HepG2 (cell line): ENCODE results near the gene CERS6. TPM values are rescaled to one million over a fixed set of nuclear protein-coding genes. Genes with fewer than 3 reads are reported as not detected.

ENCODE experiments used
- ATAC-seq: fragments of 200-7000 bp; cut with Tn5 transposase; 3 replicates; pipeline ENCODE4 v1.9.1; 2020; ENCODE audit warnings: mild to moderate bottlenecking, moderate library complexity
- BruUV-seq: library from RNA; stranded (reverse); fragments of 400-500 nt; replicated peaks from 2 replicates; lab custom pipeline; 2021; lab: Mats Ljungman, UMichigan
- CTCF ChIA-PET: fragments of 300-600 bp; formaldehyde crosslinking; extraction: SDS; loops from one replicate; lab custom pipeline; 2021; ENCODE audit warnings: low total read pairs, inconsistent platforms, low intra/inter-chr PET ratio; lab: Yijun Ruan, JAX
- POLR2A ChIA-PET: fragments of 350-600 bp; sonication (Branson Sonifier 250); formaldehyde crosslinking; loops from one replicate; lab custom pipeline; 2020; ENCODE audit warnings: antibody characterized with exemption, inconsistent platforms; lab: Yijun Ruan, JAX
- DNase-seq: peaks from one replicate; pipeline ENCODE4 v3.0.0-alpha.2; 2015; ENCODE audit warnings: low spot score
- FAIRE-seq: peaks from 3 replicates; lab custom pipeline; 2011; peaks lifted over from hg19 to GRCh38; lab: Jason Lieb, UNC
- H2AFZ ChIP-seq: one replicate; pipeline ENCODE4 v1.6.1; 2011; ENCODE audit warnings: low read length, inconsistent platforms
- H3K27ac ChIP-seq: fragments of 300-600 bp; 3 replicates; pipeline ENCODE4 v1.8.0; 2011; ENCODE audit warnings: mixed run types, mild to moderate bottlenecking, mixed read lengths, low read length, inconsistent platforms; ENCODE audit not compliant: insufficient read depth; ENCODE audit errors: extremely low read length
- H3K27me3 ChIP-seq, 2 experiments: fragments of 200-600 bp in 1 of 2; 2 replicates in 1 of 2; 3 replicates in 1 of 2; pipeline versions ENCODE4 v1.6.0 to v1.8.0; 2011; ENCODE audit warnings: low read length in 2 of 2, mild to moderate bottlenecking in 2 of 2, moderate library complexity in 2 of 2, inconsistent platforms in 1 of 2; ENCODE audit not compliant: insufficient read depth in 2 of 2, control insufficient read depth in 1 of 2
- H3K36me3 ChIP-seq, 2 experiments: fragments of 200-600 bp in 1 of 2; replicated peaks in 1 of 2; 2 replicates in 1 of 2; 3 replicates in 1 of 2; pipeline versions ENCODE4 v1.5.1 to v1.8.0; 2011; ENCODE audit warnings: low read length in 2 of 2, inconsistent platforms in 1 of 2; ENCODE audit not compliant: insufficient read depth in 2 of 2, control insufficient read depth in 1 of 2
- H3K4me1 ChIP-seq: 2 replicates; pipeline ENCODE4 v1.5.1; 2012; ENCODE audit warnings: low read length, inconsistent platforms; ENCODE audit not compliant: insufficient read depth
- H3K4me2 ChIP-seq: 2 replicates; pipeline ENCODE4 v1.6.0; 2011; ENCODE audit warnings: low read depth, low read length, inconsistent platforms
- H3K4me3 ChIP-seq, 3 experiments: fragments of 200-600 bp in 1 of 3; sonication (generic), shearing (Covaris generic) in 1 of 3; replicated peaks in 1 of 3; 2 replicates each; pipeline ENCODE4 v1.5.1; 2011 to 2016; ENCODE audit warnings: low read length in 3 of 3, inconsistent platforms in 2 of 3, low read depth in 2 of 3, mild to moderate bottlenecking in 2 of 3, control low read depth in 1 of 3, mixed read lengths in 1 of 3; ENCODE audit not compliant: insufficient read depth in 1 of 3
- H3K79me2 ChIP-seq: one replicate; pipeline ENCODE4 v1.6.1; 2011; ENCODE audit warnings: low read length, inconsistent platforms; ENCODE audit not compliant: insufficient read depth
- H3K9ac ChIP-seq: 2 replicates; pipeline ENCODE4 v1.6.0; 2011; ENCODE audit warnings: mild to moderate bottlenecking, low read depth, low read length, inconsistent platforms; ENCODE audit not compliant: insufficient read depth
- H3K9me3 ChIP-seq: 2 replicates; pipeline ENCODE4 v1.5.1; 2012; ENCODE audit warnings: mild to moderate bottlenecking, low read length
- H4K20me1 ChIP-seq: 2 replicates; pipeline ENCODE4 v1.6.0; 2011; ENCODE audit warnings: inconsistent platforms, mild to moderate bottlenecking, low read length, moderate library complexity; ENCODE audit not compliant: insufficient read depth
- MZF1 ChIP-seq: sonication (generic); formaldehyde crosslinking; IDR thresholded peaks from 2 replicates; pipeline ENCODE4 v1.8.1; 2023; ENCODE audit warnings: mild to moderate bottlenecking, missing genetic modification reagents, borderline replicate concordance
- PITX1 ChIP-seq: sonication (generic); formaldehyde crosslinking; IDR thresholded peaks from 2 replicates; pipeline ENCODE4 v1.5.1; 2020; ENCODE audit warnings: mild to moderate bottlenecking, missing genetic modification reagents
- ZBTB39 ChIP-seq: sonication (generic); formaldehyde crosslinking; IDR thresholded peaks from 2 replicates; pipeline ENCODE4 v1.5.0; 2020; ENCODE audit warnings: missing genetic modification reagents
- ZFP82 ChIP-seq: sonication (generic); formaldehyde crosslinking; IDR thresholded peaks from 2 replicates; pipeline ENCODE4 v1.5.1; 2020; ENCODE audit warnings: mild to moderate bottlenecking, missing genetic modification reagents, borderline replicate concordance
- ZNF136 ChIP-seq: sonication (generic); formaldehyde crosslinking; IDR thresholded peaks from 2 replicates; pipeline ENCODE4 v1.8.1; 2022; ENCODE audit warnings: low read depth, mild to moderate bottlenecking, moderate library complexity, missing genetic modification reagents
- ZNF317 ChIP-seq: sonication (generic); formaldehyde crosslinking; IDR thresholded peaks from 2 replicates; pipeline ENCODE4 v1.5.0; 2020; ENCODE audit warnings: mild to moderate bottlenecking, missing genetic modification reagents
- ZNF652 ChIP-seq: IDR thresholded peaks from 2 replicates; pipeline ENCODE4 v1.6.1; 2016; ENCODE audit warnings: low read depth, borderline replicate concordance
- ZNF703 ChIP-seq: sonication (generic); formaldehyde crosslinking; IDR thresholded peaks from 2 replicates; pipeline ENCODE4 v1.5.1; 2020; ENCODE audit warnings: missing genetic modification reagents, mild to moderate bottlenecking, moderate library complexity, borderline replicate concordance
- ZNF737 ChIP-seq: sonication (generic); formaldehyde crosslinking; IDR thresholded peaks from 2 replicates; pipeline ENCODE4 v1.5.0; 2020; ENCODE audit warnings: missing genetic modification reagents, mild to moderate bottlenecking, borderline replicate concordance
- WGBS: methylation state at CpG from one replicate; pipeline ENCODE4 v1.1.6; 2017; ENCODE audit warnings: low lambda C conversion rate; 5-methylcytosine and 5-hydroxymethylcytosine counted together
- in situ Hi-C: cut with HindIII; loops from 2 replicates; pipeline ENCODE4 v1.10.0; 2017; ENCODE audit warnings: low pct_unique_long_range_greater_than_20kb; ENCODE audit not compliant: extremely low pct_ligation_motif_present
- intact Hi-C: fragments of 100-400 bp; cut with micrococcal nuclease; formaldehyde crosslinking; loops from one replicate; pipeline ENCODE4 v1.10.0; 2022; ENCODE audit not compliant: unreplicated experiment
- polyA plus RNA-seq, 8 experiments: library from polyadenylated mRNA; depleted of rRNA in 3 of 8; stranded (reverse) in 7 of 8; unstranded in 1 of 8; fragments of >200 nt; fragmentation: Illumina TruSeq in 4 of 8; extraction: Trizol in 4 of 8; gene quantifications; 2 replicates each; pipeline versions ENCODE4 v1.2.1 to v1.2.3, GENCODE V29; 2011 to 2016; ENCODE audit warnings: low read depth in 4 of 8, missing spikeins in 1 of 8, mixed read lengths in 1 of 8; ENCODE audit not compliant: insufficient read depth in 1 of 8
- total RNA-seq, 5 experiments: library from RNA; depleted of rRNA; stranded (reverse); fragments of >200 nt; fragmentation: Illumina TruSeq; extraction: Trizol; gene quantifications; 2 replicates each; pipeline ENCODE4 v1.2.3, GENCODE V29; 2016; ENCODE audit warnings: low read depth in 1 of 5

CERS6 gene
- total and polyA plus RNA-seq, 2 of the 13 experiments (the other 11 are each of a cell fraction or from before 2014, with no cell fraction given), result 10.1 to 20.3 TPM

- TF ChIP-seq ZBTB39 (CRISPR knock-in tag) (no peak), ZNF136 (no peak), ZNF652 (CRISPR knock-in tag) (no peak), ZNF703 (CRISPR knock-in tag) (no peak), ZFP82 (no peak), ZNF737 (CRISPR knock-in tag) (no peak), MZF1 (no peak)
Measured at GRCh38 chr2:168496906-168497305, 40.8 kb downstream of the CERS6 start (continued).

DNA sequence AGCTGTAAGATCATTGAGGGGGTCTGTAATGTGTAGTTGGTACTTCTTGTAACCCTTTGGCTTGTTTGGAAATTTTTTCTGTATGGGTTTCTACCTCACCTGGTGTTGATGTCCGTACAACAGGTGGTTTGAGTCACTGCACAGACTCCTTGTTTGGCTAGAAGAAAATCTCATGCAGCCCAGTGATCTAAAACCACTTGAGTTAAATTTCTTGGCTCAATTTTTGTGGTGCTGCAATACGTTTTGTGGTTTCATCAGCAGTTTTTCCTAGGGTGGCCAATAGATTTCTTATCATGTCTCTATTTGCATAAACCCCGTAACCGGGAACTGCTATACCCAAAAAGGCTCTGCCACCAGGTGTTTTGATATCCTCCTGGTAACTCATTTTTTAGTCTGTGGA is 43.4 kb downstream of the CERS6 start:
- Histone ChIP-seq H3K27ac (no peak overlapping the region), H3K4me3 (no peak overlapping the region), H3K79me2 (peaks cover 38% of the 10 kb centered on the region), H3K9ac (no peak overlapping the region), H4K20me1 (no peaks in the 10 kb centered on the region), H3K4me1 (peaks cover 14% of the 10 kb centered on the region), H3K27me3 (no peaks in the 10 kb centered on the region), H3K4me2 (no peak overlapping the region), H3K36me3 (no peaks in the 10 kb centered on the region), H2AFZ (no peak overlapping the region), H3K9me3 (no peaks in the 10 kb centered on the region)
- intact Hi-C loops, result no loop called here
- DNase-seq, result no peak
- ChIA-PET POLR2A (no interaction called here), CTCF (interaction anchor here (0.6 kb wide), 1 partner anchor 302 kb away, joined by 3 read pairs; no protein-coding TSS in a partner anchor)
- no peak for FAIRE-seq
- ATAC-seq, result no peak
- in situ Hi-C loops, result no loop called here
- no peak for TF ChIP-seq PITX1 (CRISPR knock-in tag)
- TF ChIP-seq ZNF317 (CRISPR knock-in tag), result peak; percentile 82
- 72% methylated on average over 4 of the region's 4 CpGs for WGBS
- BruUV-seq, result no TSS peak
